H1 (cell line): ENCODE data around the gene C1orf185. TPM values are rescaled to one million over a fixed set of nuclear protein-coding genes. Genes with fewer than 3 reads are reported as not detected.

ENCODE experiments used
- CTCF ChIA-PET: fragments of 300-600 bp; sonication (Branson Sonifier 250); formaldehyde crosslinking; loops from one replicate; lab custom pipeline; 2021; ENCODE audit not compliant: partially characterized antibody; lab: Charles Lee
- POLR2A ChIA-PET: fragments of 300-600 bp; sonication (Branson Sonifier 250); formaldehyde crosslinking; loops from one replicate; lab custom pipeline; 2021; ENCODE audit warnings: inconsistent platforms; ENCODE audit not compliant: partially characterized antibody; lab: Charles Lee
- DNase-seq, 2 experiments: peaks; one replicate each; pipeline versions ENCODE4 v3.0.0 to v3.0.0-alpha.2; 2010 to 2022; ENCODE audit warnings: low spot score in 2 of 2, low read depth in 1 of 2, mixed read lengths in 1 of 2
- FAIRE-seq: peaks from 2 replicates; lab custom pipeline; 2011; peaks lifted over from hg19 to GRCh38; lab: Jason Lieb, UNC
- H2AFZ ChIP-seq: 2 replicates; pipeline ENCODE4 v1.8.1; 2012; ENCODE audit warnings: low read length, inconsistent platforms
- H2AK5ac ChIP-seq: 2 replicates; pipeline ENCODE4 v1.6.1; 2013; ENCODE audit warnings: low read depth, low read length
- H2BK120ac ChIP-seq: replicated peaks from 2 replicates; pipeline ENCODE3; 2013; ENCODE audit warnings: low read depth, low read length, inconsistent platforms
- H2BK12ac ChIP-seq: 2 replicates; pipeline ENCODE4 v1.6.1; 2013; ENCODE audit warnings: low read depth, low read length
- H2BK15ac ChIP-seq: 2 replicates; pipeline ENCODE4 v1.6.1; 2013; ENCODE audit warnings: low read length
- H2BK20ac ChIP-seq: 2 replicates; pipeline ENCODE4 v1.6.1; 2013; ENCODE audit warnings: low read length
- H2BK5ac ChIP-seq: 2 replicates; pipeline ENCODE4 v1.6.1; 2013; ENCODE audit warnings: low read depth, low read length
- H3K14ac ChIP-seq: 2 replicates; pipeline ENCODE4 v1.6.1; 2013; ENCODE audit warnings: inconsistent platforms; ENCODE audit not compliant: insufficient read length
- H3K18ac ChIP-seq: 2 replicates; pipeline ENCODE4 v1.6.1; 2013; ENCODE audit warnings: low read length; ENCODE audit errors: extremely low read depth
- H3K23ac ChIP-seq: 2 replicates; pipeline ENCODE4 v1.6.1; 2013; ENCODE audit warnings: inconsistent platforms; ENCODE audit not compliant: insufficient read length
- H3K23me2 ChIP-seq: 2 replicates; pipeline ENCODE4 v1.6.1; 2013; ENCODE audit warnings: low read depth, low read length
- H3K27ac ChIP-seq: 2 replicates; pipeline ENCODE4 v1.6.1; 2011; ENCODE audit warnings: low read depth, low read length, inconsistent platforms
- H3K27me3 ChIP-seq, 4 experiments: replicated peaks in 1 of 4; 1 replicate in 1 of 4; 2 replicates in 3 of 4; pipeline versions ENCODE4 v1.6.1 to v1.8.1; 2011 to 2013; ENCODE audit warnings: low read length in 3 of 4, mild to moderate bottlenecking in 3 of 4, inconsistent platforms in 2 of 4, mixed read lengths in 2 of 4, moderate library complexity in 1 of 4; ENCODE audit not compliant: control insufficient read depth in 3 of 4, insufficient read depth in 3 of 4; ENCODE audit errors: extremely low read depth in 1 of 4
- H3K36me3 ChIP-seq, 4 experiments: 2 replicates each; pipeline versions ENCODE4 v1.6.1 to v1.8.1; 2011 to 2013; ENCODE audit warnings: mild to moderate bottlenecking in 4 of 4, low read length in 3 of 4, moderate library complexity in 2 of 4, control low read depth in 1 of 4, inconsistent platforms in 1 of 4; ENCODE audit not compliant: insufficient read depth in 4 of 4, control insufficient read depth in 2 of 4
- H3K4ac ChIP-seq: replicated peaks from 2 replicates; pipeline ENCODE3; 2013; ENCODE audit warnings: low read length, low read depth, mixed read lengths, inconsistent platforms; ENCODE audit not compliant: insufficient read length
- H3K4me1 ChIP-seq, 4 experiments: replicated peaks in 1 of 4; 1 replicate in 1 of 4; 2 replicates in 3 of 4; pipeline versions ENCODE4 v1.6.1 to v1.8.1; 2011 to 2013; ENCODE audit warnings: low read length in 3 of 4, inconsistent platforms in 2 of 4, mixed read lengths in 1 of 4; ENCODE audit not compliant: insufficient read depth in 4 of 4, control insufficient read depth in 3 of 4
- H3K4me2 ChIP-seq, 2 experiments: 2 replicates each; pipeline versions ENCODE4 v1.6.1 to v1.8.1; 2011 to 2013; ENCODE audit warnings: low read depth in 2 of 2, low read length in 2 of 2, control low read depth in 1 of 2, inconsistent platforms in 1 of 2, mild to moderate bottlenecking in 1 of 2; ENCODE audit not compliant: insufficient read depth in 1 of 2
- H3K4me3 ChIP-seq, 4 experiments: fragments of 200-600, 300-600 bp in 1 of 4; sonication (generic), shearing (Covaris generic), sonication (Bioruptor Twin) in 1 of 4; 2 replicates each; pipeline versions ENCODE4 v1.5.1 to v1.8.1; 2011 to 2016; ENCODE audit warnings: low read length in 4 of 4, low read depth in 3 of 4, control low read depth in 2 of 4, inconsistent platforms in 2 of 4, mild to moderate bottlenecking in 2 of 4, mixed read lengths in 1 of 4, moderate library complexity in 1 of 4; ENCODE audit not compliant: insufficient read depth in 2 of 4; ENCODE audit errors: extremely low read depth in 1 of 4
- H3K56ac ChIP-seq: replicated peaks from 2 replicates; pipeline ENCODE3; 2013; ENCODE audit warnings: low read depth, mild to moderate bottlenecking, mixed read lengths, low read length, inconsistent platforms; ENCODE audit not compliant: insufficient read length
- H3K79me1 ChIP-seq: 2 replicates; pipeline ENCODE4 v1.6.1; 2013; ENCODE audit warnings: low read depth, low read length, control low read depth
- H3K79me2 ChIP-seq, 2 experiments: 2 replicates each; pipeline versions ENCODE4 v1.6.1 to v1.8.1; 2012 to 2013; ENCODE audit warnings: low read length in 2 of 2, mild to moderate bottlenecking in 2 of 2, inconsistent platforms in 1 of 2; ENCODE audit not compliant: insufficient read depth in 2 of 2, control insufficient read depth in 1 of 2
- H3K9ac ChIP-seq, 4 experiments: replicated peaks in 1 of 4; 1 replicate in 1 of 4; 2 replicates in 3 of 4; pipeline versions ENCODE4 v1.6.1 to v1.8.1; 2011 to 2013; ENCODE audit warnings: low read depth in 3 of 4, low read length in 3 of 4, control low read depth in 2 of 4, mild to moderate bottlenecking in 2 of 4, moderate library complexity in 2 of 4, inconsistent platforms in 1 of 4; ENCODE audit errors: extremely low read depth in 1 of 4
- H3K9me3 ChIP-seq, 2 experiments: 2 replicates each; pipeline versions ENCODE4 v1.6.1 to v1.8.1; 2012 to 2013; ENCODE audit warnings: mild to moderate bottlenecking in 2 of 2, moderate library complexity in 2 of 2, control low read depth in 1 of 2, inconsistent platforms in 1 of 2, low read depth in 1 of 2, low read length in 1 of 2, mixed read lengths in 1 of 2; ENCODE audit not compliant: insufficient read depth in 2 of 2
- H4K20me1 ChIP-seq, 2 experiments: replicated peaks in 1 of 2; 2 replicates each; pipeline versions ENCODE3 to v1.8.1; 2011 to 2013; ENCODE audit warnings: inconsistent platforms in 2 of 2, low read length in 2 of 2, mild to moderate bottlenecking in 1 of 2; ENCODE audit not compliant: insufficient read depth in 2 of 2, control insufficient read depth in 1 of 2
- H4K5ac ChIP-seq: 2 replicates; pipeline ENCODE4 v1.6.1; 2013; ENCODE audit warnings: low read length, low read depth, mixed read lengths, inconsistent platforms; ENCODE audit not compliant: insufficient read length
- H4K8ac ChIP-seq: 2 replicates; pipeline ENCODE4 v1.8.0; 2013; ENCODE audit warnings: mild to moderate bottlenecking, moderate library complexity, low read length, inconsistent platforms; ENCODE audit not compliant: insufficient read depth; ENCODE audit errors: extremely low read depth
- H4K91ac ChIP-seq: replicated peaks from 2 replicates; pipeline ENCODE3; 2013; ENCODE audit warnings: low read length, mixed read lengths, inconsistent platforms; ENCODE audit not compliant: insufficient read length
- ASH2L ChIP-seq: fragments of 200-600, 300-600 bp; sonication (generic); IDR thresholded peaks from one replicate; pipeline ENCODE4 v1.7.1; 2017; ENCODE audit warnings: low read length
- CTBP2 ChIP-seq: IDR thresholded peaks from 2 replicates; pipeline ENCODE4 v1.7.0; 2011; ENCODE audit warnings: borderline replicate concordance, mild to moderate bottlenecking, moderate library complexity, mixed read lengths, low read length; ENCODE audit not compliant: insufficient read depth, insufficient read length
- FOSL1 ChIP-seq: IDR thresholded peaks from 2 replicates; pipeline ENCODE4 v1.6.1; 2011; ENCODE audit warnings: mild to moderate bottlenecking, low read depth, low read length, moderate library complexity; ENCODE audit not compliant: insufficient read depth
- RBBP5 ChIP-seq: IDR thresholded peaks from 2 replicates; pipeline ENCODE4 v1.7.1; 2012; ENCODE audit warnings: low read depth, mild to moderate bottlenecking, inconsistent platforms, low read length, moderate library complexity, borderline replicate concordance
- RFX5 ChIP-seq: IDR thresholded peaks from 2 replicates; pipeline ENCODE4 v1.6.1; 2011; ENCODE audit warnings: low read depth, low read length, improper control_type of control experiment, borderline replicate concordance
- SP4 ChIP-seq: IDR thresholded peaks from 2 replicates; pipeline ENCODE4 v1.6.1; 2012; ENCODE audit warnings: low read length, inconsistent platforms
- ZNF274 ChIP-seq: IDR thresholded peaks from 2 replicates; pipeline ENCODE4 v1.7.0; 2012; ENCODE audit warnings: low read length, borderline replicate concordance; ENCODE audit errors: extremely low read depth
- WGBS, 2 experiments: shearing (Covaris generic) in 1 of 2; methylation state at CpG; one replicate each; pipeline versions ENCODE4 v1.1.6 to v1.1.7; 2013 to 2015; ENCODE audit warnings: low lambda C conversion rate in 2 of 2, mixed read lengths in 2 of 2, inconsistent platforms in 1 of 2, low coverage in 1 of 2, missing lambda C conversion rate in 1 of 2; ENCODE audit not compliant: insufficient replicate concordance in 2 of 2, insufficient coverage in 1 of 2, insufficient read length in 1 of 2; ENCODE audit errors: extremely low coverage in 1 of 2, missing lambda C conversion rate in 1 of 2; 5-methylcytosine and 5-hydroxymethylcytosine counted together
- polyA plus RNA-seq, 7 experiments: library from polyadenylated mRNA; depleted of rRNA in 3 of 7; stranded (reverse) in 5 of 7; unstranded in 2 of 7; fragments of >200 nt in 5 of 7; fragments of 200-250 nt in 2 of 7; gene quantifications; 1 replicate in 5 of 7; 2 replicates in 1 of 7; 4 replicates in 1 of 7; pipeline versions ENCODE4 v1.2.1 to v1.2.3, GENCODE V29; 2011 to 2013; ENCODE audit warnings: missing spikeins in 2 of 7, mixed read lengths in 2 of 7
- total RNA-seq: library from RNA; stranded (reverse); fragmentation: NEBNext Ultra II Directional; extraction: Animal tissue kit (Norgen Biotek cat#: 25700); gene quantifications from 2 replicates; pipeline ENCODE4 v1.2.1, GENCODE V29; 2021

C1orf185 gene
- total and polyA plus RNA-seq, 2 of the 8 experiments (the other 6 are each of a cell fraction or from before 2014, with no cell fraction given) = not detected

GRCh38 chr1:51170342-51170741 is 68.3 kb downstream of the C1orf185 start (continued):
- no peak for TF ChIP-seq SP4

DNA sequence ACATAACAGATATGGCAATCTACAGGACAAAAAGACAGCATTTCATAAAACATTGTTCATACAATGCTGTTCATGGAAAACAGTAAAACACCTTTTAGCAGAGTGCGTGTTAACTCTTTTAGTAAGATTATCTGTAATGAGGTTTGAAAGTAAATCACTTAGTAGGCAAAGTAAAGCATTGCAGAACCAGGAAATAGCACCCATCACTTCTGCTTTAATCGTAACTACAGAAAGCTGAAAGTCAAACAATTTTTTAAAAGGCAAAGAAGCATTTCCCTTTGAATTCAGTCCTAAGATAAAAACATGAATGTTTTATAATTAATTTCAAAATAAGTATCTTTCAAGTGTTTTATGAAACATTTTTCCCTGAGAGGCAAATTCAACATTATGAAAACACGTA is 70.8 kb downstream of the C1orf185 start:
- Histone ChIP-seq H2AFZ (no peak overlapping the region), H3K9ac (no peak overlapping the region), H4K91ac (no peak overlapping the region), H3K9me3 (no peaks in the 10 kb centered on the region; a peak in 1 of 4 replicates), H3K23me2 (no peaks in the 10 kb centered on the region), H2AK5ac (no peak overlapping the region), H2BK5ac (no peak overlapping the region), H2BK12ac (no peak overlapping the region), H2BK15ac (no peak overlapping the region), H3K4me2 (no peak overlapping the region), H3K14ac (no peak overlapping the region), H2BK20ac (no peak overlapping the region), H4K8ac (no peak overlapping the region), H3K36me3 (no peaks in the 10 kb centered on the region), H2BK120ac (no peak overlapping the region), H3K79me1 (no peaks in the 10 kb centered on the region), H4K5ac (no peak overlapping the region), H3K56ac (no peak overlapping the region), H3K79me2 (no peaks in the 10 kb centered on the region), H3K4ac (no peak overlapping the region), H3K4me3 (no peak overlapping the region), H3K27me3 (no peaks in the 10 kb centered on the region), H3K4me1 (no peaks in the 10 kb centered on the region), H3K18ac (no peak overlapping the region), H4K20me1 (no peaks in the 10 kb centered on the region), H3K23ac (no peak overlapping the region), H3K27ac (no peak overlapping the region)
- ChIA-PET POLR2A (no interaction called here), CTCF (no interaction called here)
- FAIRE-seq = no peak
- DNase-seq = no peak
- WGBS, 2 experiments = 86% methylated on average over 3 of the region's 3 CpGs; no CpG with 5 or more reads in 1 of the 2 experiments
- no peak for TF ChIP-seq CTBP2
- TF ChIP-seq ZNF274 = no peak
- no peak for TF ChIP-seq RBBP5
- TF ChIP-seq RFX5 = no peak
- TF ChIP-seq FOSL1 = no peak
- no peak for TF ChIP-seq ASH2L
